Measurements from ENCODE around the gene ADGRA3. TPM values are rescaled to one million over a fixed set of nuclear protein-coding genes. Genes with fewer than 3 reads are reported as not detected.

Gene ADGRA3
- total RNA-seq, 1 experiment from 2014 or later, result 41.2 TPM

GRCh38 chr4:22556495-22556894 lies 40.6 kb upstream of the ADGRA3 start:
- POLR2A ChIA-PET, result no interaction called here
- TF ChIP-seq POLR2AphosphoS5 (IDR thresholded peaks at IDR 0.05; ENCODE audit: low read depth, low read length), result no peak
- TF ChIP-seq REST (IDR thresholded peaks at IDR 0.05; ENCODE audit: insufficient read depth in 1 of 2, low read depth in 2 of 2, low read length in 1 of 2), result no peak
- no peak for TF ChIP-seq SIN3A (IDR thresholded peaks at IDR 0.05; ENCODE audit: borderline replicate concordance, insufficient read depth, low read depth, low read length)
- TF ChIP-seq CTCF (IDR thresholded peaks at IDR 0.05), result no peak
- no peak for TF ChIP-seq TCF7L2 (IDR thresholded peaks at IDR 0.05; ENCODE audit: low read depth, low read length)
- intact Hi-C loops (cut with micrococcal nuclease; ENCODE audit: unreplicated experiment), result no loop called here
- H3K27me3 ChIP-seq (ENCODE audit: control insufficient read depth, insufficient read depth, low read length), result no peaks in the 10 kb centered on the region
- in situ Hi-C loops (cut with HindIII; ENCODE audit: low pct_unique_long_range_greater_than_20kb, low sequenced_read_pairs), result no loop called here
- no peaks in the 10 kb centered on the region for H3K9me3 ChIP-seq (ENCODE audit: control insufficient read depth, insufficient read depth, low read depth, low read length)
- BruUV-seq (replicated peaks), result no TSS peak
- DNase-seq (ENCODE audit: low read depth, low spot score) (no peak), ATAC-seq (no peak)
- CTCF ChIA-PET, result no interaction called here
- no peaks in the 10 kb centered on the region for H3K36me3 ChIP-seq (ENCODE audit: control insufficient read depth, insufficient read depth, low read length)
- H3K4me3 ChIP-seq (ENCODE audit: low read depth in 2 of 2, low read length in 2 of 2), result no peak overlapping the region
- no peak overlapping the region for H3K27ac ChIP-seq (ENCODE audit: low read length)
- H3K4me1 ChIP-seq (ENCODE audit: control insufficient read depth, insufficient read depth, low read length), result no peaks in the 10 kb centered on the region

GRCh38 chr4:22554670-22555069 lies 38.8 kb upstream of the ADGRA3 start:
- ATAC-seq, result no peak
- in situ Hi-C loops (cut with HindIII; ENCODE audit: low pct_unique_long_range_greater_than_20kb, low sequenced_read_pairs), result no loop called here

More at GRCh38 chr4:22554670-22555069, 38.8 kb upstream of the ADGRA3 start:
- DNase-seq (ENCODE audit: low read depth, low spot score), result no peak
- ChIA-PET POLR2A (no interaction called here), CTCF (no interaction called here)
- Histone ChIP-seq H3K27ac (ENCODE audit: low read length) (no peak overlapping the region), H3K4me1 (ENCODE audit: control insufficient read depth, insufficient read depth, low read length) (no peaks in the 10 kb centered on the region), H3K9me3 (ENCODE audit: control insufficient read depth, insufficient read depth, low read depth, low read length) (no peaks in the 10 kb centered on the region), H3K4me3 (ENCODE audit: low read depth in 2 of 2, low read length in 2 of 2) (no peak overlapping the region), H3K36me3 (ENCODE audit: control insufficient read depth, insufficient read depth, low read length) (no peaks in the 10 kb centered on the region), H3K27me3 (ENCODE audit: control insufficient read depth, insufficient read depth, low read length) (no peaks in the 10 kb centered on the region)
- TF ChIP-seq SIN3A (IDR thresholded peaks at IDR 0.05; ENCODE audit: borderline replicate concordance, insufficient read depth, low read depth, low read length) (no peak), CTCF (IDR thresholded peaks at IDR 0.05) (no peak), POLR2AphosphoS5 (IDR thresholded peaks at IDR 0.05; ENCODE audit: low read depth, low read length) (no peak), REST (IDR thresholded peaks at IDR 0.05; ENCODE audit: insufficient read depth in 1 of 2, low read depth in 2 of 2, low read length in 1 of 2) (no peak), TCF7L2 (IDR thresholded peaks at IDR 0.05; ENCODE audit: low read depth, low read length) (no peak)
- intact Hi-C loops (cut with micrococcal nuclease; ENCODE audit: unreplicated experiment), result no loop called here
- no TSS peak for BruUV-seq (replicated peaks)
